Body of pancreas (tissue), 4 donors: ENCODE measurements around the gene ATP5PD.

ENCODE experiments used
- CTCF ChIP-seq, 7 experiments: fragments of 450-650 bp in 4 of 7; fragments of 200-600 bp in 3 of 7; sonication (generic) in 3 of 7; IDR thresholded peaks; one replicate each; pipeline ENCODE4 v1.5.1; 2016 to 2019; ENCODE audit warnings: antibody characterized with exemption in 7 of 7
- POLR2A ChIP-seq, 3 donors: fragments of 450-650 bp; IDR thresholded peaks; one replicate each; pipeline ENCODE4 v1.6.1; 2016; ENCODE audit warnings: antibody characterized with exemption in 3 of 3, mild to moderate bottlenecking in 2 of 3

GRCh38 chr17:75059369-75060345 lies 12.9 kb upstream of the ATP5PD start:
- peak in 4 of 7 experiments; percentile 7 to 35 (median 25) for TF ChIP-seq CTCF (IDR thresholded peaks at IDR 0.05)
- no peak for TF ChIP-seq POLR2A (IDR thresholded peaks at IDR 0.05)
